GM19463 (cell line): ENCODE data around the gene GPR162.

Experiments used
- ATAC-seq: cut with Tn5 transposase; IDR thresholded peaks from one replicate; pipeline ENCODE4 v1.9.1; 2021; ENCODE audit warnings: mild to moderate bottlenecking, moderate library complexity; ENCODE audit not compliant: unreplicated experiment

The GPR162 gene

DNA sequence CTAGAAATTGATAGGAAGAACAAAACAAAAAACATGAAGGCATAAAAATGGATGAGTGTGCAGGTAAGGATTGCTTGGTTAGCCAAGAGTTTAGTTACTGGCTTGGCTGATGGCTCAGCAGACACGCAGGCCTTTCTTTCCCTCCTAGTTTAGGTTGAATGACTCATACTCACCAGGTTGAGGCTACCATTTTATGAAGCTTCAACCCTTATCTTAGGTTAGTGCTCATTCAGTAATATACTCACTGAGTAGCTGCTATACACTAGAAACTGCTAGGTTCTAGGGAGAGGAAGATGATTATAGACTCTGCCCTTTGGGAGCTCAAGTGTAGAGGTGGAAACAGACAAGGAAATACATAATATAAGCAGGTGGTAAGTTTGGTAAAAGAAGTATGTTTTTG lies 12.6 kb downstream of the GPR162 start:
- no peak for ATAC-seq

DNA sequence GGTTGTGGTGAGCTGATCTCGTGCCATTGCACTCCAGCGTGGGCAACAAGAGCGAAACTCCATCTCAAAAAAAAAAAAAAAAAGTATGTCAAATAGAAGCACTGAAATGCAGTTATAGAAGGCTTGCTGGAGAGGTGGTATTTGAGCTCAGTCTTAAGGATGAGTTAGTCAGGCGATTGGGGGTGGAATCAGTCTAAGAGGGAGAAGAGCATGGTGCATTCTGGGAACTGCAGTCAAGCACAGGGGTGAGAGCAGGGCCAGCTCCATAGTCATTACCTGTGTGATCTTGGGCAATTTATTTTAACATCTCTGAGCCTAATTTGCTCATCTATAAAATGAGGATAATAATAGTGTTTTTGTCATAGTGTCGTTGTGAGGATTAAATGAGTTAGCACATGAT lies 13.3 kb downstream of the GPR162 start:
- no peak for ATAC-seq

- ATAC-seq = no peak
These were observed 15.2 kb downstream of the GPR162 start for GRCh38 chr12:6836851-6837250.

- no peak for ATAC-seq
These were observed 15.9 kb downstream of the GPR162 start for GRCh38 chr12:6837370-6838060.

DNA sequence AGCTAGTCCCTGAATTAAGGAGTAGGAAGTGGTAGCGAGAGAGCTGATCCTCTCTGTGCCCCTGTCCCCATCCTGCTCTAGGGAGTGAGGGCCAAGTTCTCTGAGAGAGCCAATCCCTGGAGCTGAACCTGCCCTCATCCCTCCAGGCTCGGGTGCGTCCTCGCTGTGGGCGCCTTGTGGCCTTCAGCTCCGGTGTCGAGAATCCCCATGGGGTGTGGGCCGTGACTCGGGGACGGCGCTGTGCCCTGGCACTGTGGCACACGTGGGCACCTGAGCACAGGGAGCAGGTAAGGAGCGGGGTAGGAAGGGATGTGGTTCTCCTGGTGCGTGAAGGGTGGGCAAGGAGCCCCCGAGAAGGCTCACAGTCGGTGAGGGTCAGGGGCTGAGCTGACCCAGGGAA lies 17.2 kb downstream of the GPR162 start:
- no peak for ATAC-seq

DNA sequence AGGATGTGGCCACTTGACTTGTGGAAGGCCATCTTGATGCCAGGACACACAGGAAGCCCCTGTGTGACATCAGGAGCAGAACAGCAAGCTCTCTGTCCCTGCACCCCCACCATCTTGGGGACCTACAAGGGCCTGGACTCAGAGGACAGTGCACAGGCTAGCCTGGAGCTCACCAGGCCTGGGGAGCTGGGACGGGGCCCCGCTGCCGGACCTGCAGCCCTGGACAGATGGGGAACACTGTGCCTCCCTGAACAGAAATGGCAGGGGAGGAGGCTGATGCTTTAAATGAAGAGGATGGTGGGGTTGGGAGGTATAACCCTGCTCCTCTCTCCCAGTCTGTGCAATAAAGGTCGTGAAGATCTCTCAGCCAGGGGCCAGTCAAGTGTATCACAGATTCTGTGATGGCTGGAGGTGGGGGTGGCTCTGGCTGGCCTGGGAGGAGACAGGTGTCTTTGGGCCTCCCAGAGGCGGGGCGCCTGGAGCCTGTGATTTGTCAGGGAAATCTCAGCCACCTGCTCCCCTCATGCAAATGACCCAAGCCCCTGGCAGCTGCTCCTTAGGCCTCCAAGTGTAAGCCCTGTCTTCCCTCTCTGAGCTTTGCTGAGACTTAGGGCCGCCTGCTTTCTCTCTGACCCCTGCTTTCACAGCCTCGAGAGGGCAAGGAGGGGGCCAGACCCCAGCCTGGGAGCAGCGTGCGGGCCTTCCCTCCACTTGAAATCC lies 18.0 kb downstream of the GPR162 start:
- ATAC-seq = peak; percentile 92

DNA sequence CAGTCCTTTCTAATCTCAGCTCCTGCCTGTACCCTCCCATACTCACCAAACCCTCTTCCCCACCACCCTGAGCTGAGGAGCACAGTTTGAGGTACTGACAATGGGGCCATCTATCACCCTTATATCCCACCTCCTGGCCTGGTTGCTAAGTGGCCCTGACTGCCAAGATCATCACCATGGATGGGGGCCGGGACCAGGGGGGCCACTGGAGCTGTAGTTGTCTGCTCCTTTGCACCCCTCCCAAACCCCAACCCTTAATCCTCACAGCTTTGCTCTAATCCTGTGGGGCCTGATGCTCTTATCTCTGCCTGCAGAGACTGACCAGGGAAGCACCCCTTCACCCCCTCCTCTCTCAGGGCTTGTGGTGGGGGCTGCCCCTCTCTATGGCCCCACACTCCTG lies 18.7 kb downstream of the GPR162 start:
- no peak for ATAC-seq

DNA sequence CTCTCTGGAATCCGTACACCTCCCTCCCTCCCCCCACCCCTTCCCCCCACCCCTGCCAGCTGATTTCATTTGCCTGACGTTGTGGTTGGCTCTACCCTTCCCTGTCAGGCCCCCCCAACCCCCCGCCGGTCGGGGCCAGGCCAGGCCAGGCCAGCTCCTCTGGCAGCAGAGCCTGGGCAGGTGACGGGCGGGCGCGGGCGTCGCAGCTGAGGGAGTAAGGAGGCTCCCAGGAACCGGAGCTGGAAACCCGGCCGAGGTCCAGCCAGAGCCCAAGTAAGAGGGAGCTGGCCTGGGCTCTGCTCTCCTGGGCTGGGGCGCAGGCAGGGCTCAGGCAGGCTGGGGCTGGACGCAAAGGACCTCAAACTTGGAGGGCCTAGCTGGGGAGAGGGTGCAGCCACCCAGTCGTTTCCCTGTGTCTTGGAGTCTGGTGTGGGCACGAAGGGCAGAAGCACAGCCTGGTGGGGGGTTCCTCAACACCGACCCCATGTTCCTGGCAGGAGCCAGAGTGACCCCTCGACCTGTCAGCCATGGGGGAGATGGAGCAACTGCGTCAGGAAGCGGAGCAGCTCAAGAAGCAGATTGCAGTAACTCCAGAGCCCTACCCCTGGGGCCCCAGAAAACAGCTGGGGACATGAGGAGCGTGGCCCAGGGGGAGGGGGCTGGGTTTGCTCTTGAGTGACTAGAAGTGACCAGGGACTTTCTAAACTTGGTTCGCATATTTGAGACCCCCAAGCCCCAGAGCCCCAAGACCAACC lies 19.3 kb downstream of the GPR162 start, which contains the start of gene GNB3:
Gene GNB3, plus strand, starts transcription at position 165 of the 755 bp plus-strand sequence. Its CDS starts 363 bp downstream, at position 528.
- no peak for ATAC-seq

GRCh38 chr12:6842075-6842474 lies 20.5 kb downstream of the GPR162 start:
- ATAC-seq = no peak

GRCh38 chr12:6843118-6843902 lies 21.7 kb downstream of the GPR162 start:
- ATAC-seq = no peak

DNA sequence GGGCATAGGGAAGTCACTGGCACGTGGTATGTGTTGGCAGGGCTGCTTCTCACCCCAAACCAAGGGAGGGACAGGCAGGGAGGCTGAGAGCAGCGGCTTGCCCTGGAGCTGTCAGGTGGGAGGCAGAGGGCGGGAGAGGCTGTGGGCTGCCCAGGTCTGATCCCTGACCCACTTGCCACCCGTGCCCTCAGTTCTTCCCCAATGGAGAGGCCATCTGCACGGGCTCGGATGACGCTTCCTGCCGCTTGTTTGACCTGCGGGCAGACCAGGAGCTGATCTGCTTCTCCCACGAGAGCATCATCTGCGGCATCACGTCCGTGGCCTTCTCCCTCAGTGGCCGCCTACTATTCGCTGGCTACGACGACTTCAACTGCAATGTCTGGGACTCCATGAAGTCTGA lies 23.8 kb downstream of the GPR162 start:
- no peak for ATAC-seq

DNA sequence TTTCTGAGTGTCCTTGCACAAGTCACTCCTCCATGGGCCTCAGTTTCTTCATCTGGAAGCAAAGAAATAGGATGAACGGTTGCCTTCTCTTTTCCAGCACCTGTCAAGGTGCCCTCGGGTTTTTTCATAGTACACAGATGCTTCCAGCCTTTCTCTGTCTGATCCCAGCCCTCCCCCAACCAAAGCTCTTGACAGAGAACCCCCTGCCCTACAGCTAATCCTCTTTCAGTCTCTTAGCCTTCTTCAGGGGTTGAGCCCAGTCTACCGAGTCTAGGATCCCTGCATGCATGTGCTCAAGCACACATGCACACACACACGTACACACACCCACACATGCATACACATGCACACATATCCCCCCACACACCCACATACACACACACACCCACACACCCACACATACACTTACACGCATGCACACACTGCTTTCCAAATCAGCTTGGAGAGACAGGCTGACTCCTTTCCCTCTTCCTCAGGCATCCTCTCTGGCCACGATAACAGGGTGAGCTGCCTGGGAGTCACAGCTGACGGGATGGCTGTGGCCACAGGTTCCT lies 24.8 kb downstream of the GPR162 start:
- no peak for ATAC-seq

GRCh38 chr12:6847676-6848075 lies 26.1 kb downstream of the GPR162 start:
- ATAC-seq = no peak

- no peak for ATAC-seq
These were observed 27.8 kb downstream of the GPR162 start for GRCh38 chr12:6849427-6849826.

- ATAC-seq = no peak
These were observed 28.4 kb downstream of the GPR162 start for GRCh38 chr12:6849976-6850560.

- ATAC-seq = no peak
These were observed 29.2 kb downstream of the GPR162 start for GRCh38 chr12:6850796-6851152.

DNA sequence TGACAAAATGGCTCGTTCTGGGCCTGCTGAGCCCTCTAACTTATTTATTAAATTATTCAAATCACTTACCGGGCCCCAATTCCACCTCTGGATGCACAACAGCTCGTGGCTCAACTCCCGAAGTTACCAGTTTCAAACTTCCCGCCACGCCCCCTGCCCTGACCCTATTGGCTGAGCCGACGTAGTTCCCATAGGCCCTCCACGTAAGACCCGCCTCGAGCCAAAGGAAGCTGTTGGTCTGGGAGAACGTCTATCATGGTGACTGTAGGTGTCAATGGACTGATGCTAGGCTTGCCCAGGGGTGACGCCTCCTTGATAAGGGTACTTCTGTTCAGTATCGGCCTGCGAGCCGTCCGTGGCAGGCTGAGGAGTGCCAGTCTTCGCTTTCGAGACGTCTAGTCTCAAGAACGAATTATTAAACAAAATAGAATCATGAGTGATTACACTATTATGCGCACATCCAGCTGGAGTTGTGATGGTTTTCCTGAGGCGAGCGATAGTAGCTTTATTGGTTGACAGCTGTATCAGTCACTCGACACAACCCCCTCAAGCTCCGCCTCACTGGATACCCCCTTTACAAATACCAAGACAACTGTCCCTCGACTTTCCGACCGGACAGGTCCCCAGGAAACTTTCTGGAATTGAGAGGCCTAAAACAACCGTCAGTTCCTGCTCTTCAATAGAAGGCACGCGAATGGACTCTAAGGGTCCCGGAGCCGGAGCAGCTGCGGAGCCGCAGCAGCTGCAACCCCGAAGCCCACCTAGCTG lies 29.7 kb downstream of the GPR162 start, which contains the start of gene CDCA3:
Gene CDCA3, minus strand, starts transcription at position 134 of the 768 bp plus-strand sequence. CDS start 334 bp downstream, outside the sequence.
- ATAC-seq = peak; percentile 44

DNA sequence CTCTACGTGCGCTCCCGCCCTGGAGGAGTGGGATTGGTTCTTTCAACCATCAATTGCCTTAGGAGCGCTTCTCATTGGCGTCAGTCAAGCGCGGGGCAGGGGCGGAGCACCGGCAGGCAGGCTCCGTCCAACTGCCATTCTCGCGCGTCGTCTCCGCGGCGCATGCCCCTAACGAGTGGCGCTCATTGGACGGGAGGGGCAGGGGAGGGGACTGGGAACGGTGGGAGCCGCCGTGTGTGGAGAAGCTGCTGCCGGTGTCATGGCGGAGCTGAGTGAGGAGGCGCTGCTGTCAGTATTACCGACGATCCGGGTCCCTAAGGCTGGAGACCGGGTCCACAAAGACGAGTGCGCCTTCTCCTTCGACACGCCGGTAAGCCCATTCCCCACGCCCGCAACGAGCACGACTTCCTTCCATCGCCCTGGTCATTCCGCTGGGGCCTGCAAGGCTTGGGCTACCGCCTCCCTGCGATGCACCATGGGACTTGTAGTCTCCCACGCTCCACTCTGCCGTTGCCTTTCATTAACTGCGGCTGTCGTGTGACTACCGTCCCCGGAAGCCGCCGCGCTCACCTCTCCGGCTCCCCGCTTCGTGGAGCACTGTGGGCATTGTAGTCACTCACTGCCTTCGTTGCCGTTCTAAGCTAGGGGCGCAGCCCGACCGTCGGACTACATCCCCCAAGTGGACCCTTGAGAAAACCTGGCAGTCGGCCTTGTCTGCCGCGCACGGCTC lies 30.5 kb downstream of the GPR162 start, which contains the start of gene USP5:
Gene USP5, plus strand, starts transcription at position 230 of the 730 bp plus-strand sequence. Its CDS starts 30 bp downstream, at position 260.
- peak; percentile 69 for ATAC-seq
